Measurements from ENCODE around the gene DAP.

- no peak for TF ChIP-seq CTCF (IDR thresholded peaks at IDR 0.05)
- TF ChIP-seq POLR2A (IDR thresholded peaks at IDR 0.05), result no peak
These were observed 99.6 kb downstream of the DAP start for GRCh38 chr5:10661401-10661800.
